Activated CD4-positive, alpha-beta memory T cell treated with anti-CD3 and anti-CD28 coated beads, Interleukin-2, amount 10 ng/mL, durations not matched to agents 7 days and 5 days (primary cell): ENCODE data around the gene KRT6B. TPM values are rescaled to one million over a fixed set of nuclear protein-coding genes. Genes with fewer than 3 reads are reported as not detected.
"Not testable (repeated sequence)": the region's sequence is repeated elsewhere in the genome, so short reads cannot be mapped to it uniquely, and the experiment has no call there.

ENCODE experiments used
- CTCF ChIA-PET: fragments of 350-600 bp; sonication (Branson Sonifier 250); formaldehyde crosslinking; loops from one replicate; lab custom pipeline; 2021; ENCODE audit warnings: antibody characterized with exemption, inconsistent platforms; lab: Charles Lee
- POLR2A ChIA-PET: fragments of 350-600 bp; sonication (Branson Sonifier 250); formaldehyde crosslinking; loops from one replicate; lab custom pipeline; 2021; ENCODE audit warnings: antibody characterized with exemption; lab: Charles Lee
- DNase-seq: peaks from one replicate; pipeline ENCODE4 v3.0.0-alpha.2; 2020
- H3K27ac Mint-ChIP-seq: one replicate; pipeline ENCODE4 v1.8.0; 2021; ENCODE audit warnings: mild to moderate bottlenecking, mixed read lengths
- H3K27me3 Mint-ChIP-seq: one replicate; pipeline ENCODE4 v1.8.0; 2021; ENCODE audit warnings: mixed read lengths
- H3K36me3 Mint-ChIP-seq: one replicate; pipeline ENCODE4 v1.8.0; 2021; ENCODE audit warnings: low read depth, mixed read lengths
- H3K4me1 Mint-ChIP-seq: one replicate; pipeline ENCODE4 v1.8.0; 2021; ENCODE audit warnings: mixed read lengths
- H3K4me3 Mint-ChIP-seq: one replicate; pipeline ENCODE4 v1.8.0; 2021; ENCODE audit warnings: mild to moderate bottlenecking, mixed read lengths
- H3K9me3 Mint-ChIP-seq: one replicate; pipeline ENCODE4 v1.8.0; 2021; ENCODE audit warnings: mixed read lengths
- total RNA-seq, 2 experiments: library from RNA; stranded (reverse); gene quantifications; one replicate each; pipeline ENCODE4 v1.2.3, GENCODE V29; 2021

Gene KRT6B
- total RNA-seq, 2 experiments from 2014 or later = not detected

DNA sequence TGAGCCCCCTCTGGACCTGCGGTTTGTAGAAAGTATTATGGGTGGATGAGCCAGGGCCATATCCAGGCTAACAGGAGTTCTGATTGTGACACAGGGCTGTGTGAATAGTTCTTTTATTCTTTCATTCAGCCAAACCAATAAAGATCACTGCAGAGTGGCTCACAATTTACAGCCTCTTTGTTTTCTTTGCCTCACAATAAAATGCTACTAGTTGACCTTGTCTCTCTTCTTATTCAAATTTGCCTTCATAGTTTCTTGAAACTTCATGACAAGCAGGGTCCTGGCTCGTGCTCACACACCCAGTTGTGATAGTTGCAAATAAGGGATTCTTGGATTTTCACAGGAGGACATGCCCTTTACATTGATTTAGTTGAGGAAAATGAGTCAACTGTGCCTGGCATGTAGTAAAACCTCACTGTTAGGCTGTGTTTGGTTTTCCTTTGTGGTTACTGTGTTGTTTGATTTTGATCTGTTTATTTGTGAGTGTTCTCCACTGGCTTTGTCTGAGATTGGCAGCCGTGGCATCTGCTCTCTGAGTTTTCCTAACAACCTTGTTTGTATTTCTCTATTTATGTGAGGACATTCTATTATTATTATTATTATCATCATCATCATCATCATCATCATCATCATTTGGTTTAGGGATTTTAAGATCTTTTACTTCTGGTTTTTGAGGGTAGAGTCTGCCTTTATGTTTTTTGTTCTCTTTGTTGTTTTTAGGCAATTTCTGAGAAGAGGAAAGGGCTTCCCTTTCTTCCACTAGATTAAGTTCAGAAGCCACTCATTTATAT is 2.7 kb upstream of the KRT6B start:
- CTCF ChIA-PET = no interaction called here
- Mint-ChIP-seq H3K27ac (no peak overlapping the region), H3K9me3 (no peaks in the 10 kb centered on the region), H3K27me3 (peaks cover 23% of the 10 kb centered on the region), H3K4me3 (no peak overlapping the region), H3K4me1 (peaks cover 10% of the 10 kb centered on the region), H3K36me3 (no peaks in the 10 kb centered on the region)
- DNase-seq = no peak
- POLR2A ChIA-PET = no interaction called here

DNA sequence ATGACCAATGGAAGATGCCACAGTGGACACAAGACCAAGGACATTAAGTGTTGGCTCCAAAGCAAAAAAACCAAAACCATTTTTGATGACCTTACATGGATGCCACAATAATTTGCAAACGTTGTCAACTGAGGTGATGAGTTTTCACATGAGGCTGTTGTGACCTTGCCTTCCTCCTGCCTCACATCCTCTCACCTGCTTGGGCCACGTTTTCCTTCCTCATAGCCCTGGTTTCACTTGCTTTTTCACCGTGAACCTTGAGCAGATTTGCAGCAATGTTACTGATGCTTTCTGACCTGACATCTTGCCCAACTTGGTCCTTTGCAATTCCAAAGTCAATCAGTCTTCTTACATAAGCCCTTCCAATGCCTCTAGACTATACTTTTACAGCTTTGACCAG is 3.7 kb downstream of the KRT6B start:
- POLR2A ChIA-PET = no interaction called here
- no peak for DNase-seq
- H3K27ac Mint-ChIP-seq = no peak overlapping the region
- peaks cover 2% of the 10 kb centered on the region for H3K4me1 Mint-ChIP-seq
- H3K27me3 Mint-ChIP-seq = peaks cover 17% of the 10 kb centered on the region
- H3K36me3 Mint-ChIP-seq = no peaks in the 10 kb centered on the region
- H3K4me3 Mint-ChIP-seq = no peak overlapping the region
- no peaks in the 10 kb centered on the region for H3K9me3 Mint-ChIP-seq
- CTCF ChIA-PET = no interaction called here

DNA sequence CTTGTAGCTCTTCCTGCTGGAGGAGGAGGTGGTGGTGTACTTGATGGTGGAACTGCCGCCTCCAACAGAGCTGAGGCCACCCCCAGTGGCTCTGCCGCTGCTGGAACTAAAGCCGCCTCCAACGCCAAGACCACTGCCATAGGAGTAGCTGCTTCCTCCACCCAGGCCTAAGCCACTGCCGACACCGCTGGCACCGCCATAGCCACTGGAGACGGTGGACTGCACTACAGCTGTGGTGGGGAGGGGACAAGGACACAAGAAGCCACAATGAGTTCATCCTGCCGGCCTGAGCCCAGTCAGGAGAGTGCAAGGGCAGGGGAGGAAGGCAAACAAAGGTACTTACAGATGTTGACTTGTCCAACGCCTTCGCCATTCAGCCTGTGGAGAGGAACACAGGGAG is 4.8 kb downstream of the KRT6B start:
- H3K4me3 Mint-ChIP-seq, H3K36me3 Mint-ChIP-seq, H3K9me3 Mint-ChIP-seq, H3K27ac Mint-ChIP-seq, CTCF ChIA-PET, H3K4me1 Mint-ChIP-seq, DNase-seq, POLR2A ChIA-PET: not testable (repeated sequence)
- H3K27me3 Mint-ChIP-seq = peaks cover 26% of the 10 kb centered on the region

DNA sequence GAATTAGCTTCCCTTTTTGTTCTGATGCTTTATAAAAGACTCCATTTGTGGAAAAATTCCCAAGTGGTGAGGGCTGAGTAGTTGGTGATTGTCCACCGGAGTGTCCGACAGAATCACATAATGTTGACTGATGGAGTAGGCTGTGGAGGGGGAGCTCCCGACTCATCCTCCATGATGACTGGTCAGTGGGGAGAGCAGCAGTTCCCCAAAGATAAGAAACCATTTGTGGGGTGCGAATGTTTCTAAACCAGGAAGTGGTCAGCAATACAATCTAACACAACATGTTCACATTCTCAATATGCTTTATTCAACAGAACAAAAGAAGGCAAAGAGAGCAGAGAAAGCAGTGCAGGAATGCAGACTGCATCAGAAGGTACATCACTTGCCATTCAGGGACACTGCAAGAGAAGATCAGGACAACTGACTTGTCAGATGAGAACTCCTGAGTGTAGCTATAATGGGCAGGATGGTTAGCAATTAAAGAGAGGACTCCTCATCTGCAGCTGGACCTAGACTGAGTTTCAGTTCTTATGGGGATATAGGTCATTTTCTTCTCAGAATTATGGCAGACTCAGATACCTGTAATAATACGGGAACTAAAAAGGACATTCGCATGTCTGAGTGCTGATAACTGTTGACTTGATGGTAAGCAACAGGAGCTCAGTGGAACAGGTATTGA is 5.4 kb downstream of the KRT6B start:
- peaks cover 30% of the 10 kb centered on the region for H3K27me3 Mint-ChIP-seq
- H3K27ac Mint-ChIP-seq = no peak overlapping the region
- peaks cover 2% of the 10 kb centered on the region for H3K4me1 Mint-ChIP-seq
- H3K36me3 Mint-ChIP-seq = no peaks in the 10 kb centered on the region
- H3K4me3 Mint-ChIP-seq = no peak overlapping the region
- CTCF ChIA-PET = no interaction called here
- DNase-seq = no peak
- POLR2A ChIA-PET = no interaction called here
- no peaks in the 10 kb centered on the region for H3K9me3 Mint-ChIP-seq

DNA sequence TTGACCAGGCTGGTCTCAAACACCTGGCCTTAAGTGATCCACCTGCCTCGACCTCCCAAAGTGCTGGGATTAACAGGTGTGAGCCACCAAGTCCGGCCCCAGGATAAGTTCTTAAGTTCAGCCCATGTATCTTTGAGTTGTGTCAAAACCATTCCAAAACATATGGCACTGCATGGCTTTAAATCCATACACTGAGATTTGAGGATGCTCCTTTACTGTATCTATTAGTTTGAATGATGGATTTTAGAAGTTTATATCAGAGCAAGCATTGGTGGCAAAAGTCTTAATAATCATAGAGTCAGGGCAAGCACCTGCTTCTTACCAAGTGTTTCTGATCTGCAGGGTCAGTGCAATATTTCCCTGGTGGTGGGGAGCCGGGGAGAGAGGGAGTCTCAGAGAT is 6.1 kb downstream of the KRT6B start:
- H3K27me3 Mint-ChIP-seq = peaks cover 36% of the 10 kb centered on the region
- no peak for DNase-seq

DNA sequence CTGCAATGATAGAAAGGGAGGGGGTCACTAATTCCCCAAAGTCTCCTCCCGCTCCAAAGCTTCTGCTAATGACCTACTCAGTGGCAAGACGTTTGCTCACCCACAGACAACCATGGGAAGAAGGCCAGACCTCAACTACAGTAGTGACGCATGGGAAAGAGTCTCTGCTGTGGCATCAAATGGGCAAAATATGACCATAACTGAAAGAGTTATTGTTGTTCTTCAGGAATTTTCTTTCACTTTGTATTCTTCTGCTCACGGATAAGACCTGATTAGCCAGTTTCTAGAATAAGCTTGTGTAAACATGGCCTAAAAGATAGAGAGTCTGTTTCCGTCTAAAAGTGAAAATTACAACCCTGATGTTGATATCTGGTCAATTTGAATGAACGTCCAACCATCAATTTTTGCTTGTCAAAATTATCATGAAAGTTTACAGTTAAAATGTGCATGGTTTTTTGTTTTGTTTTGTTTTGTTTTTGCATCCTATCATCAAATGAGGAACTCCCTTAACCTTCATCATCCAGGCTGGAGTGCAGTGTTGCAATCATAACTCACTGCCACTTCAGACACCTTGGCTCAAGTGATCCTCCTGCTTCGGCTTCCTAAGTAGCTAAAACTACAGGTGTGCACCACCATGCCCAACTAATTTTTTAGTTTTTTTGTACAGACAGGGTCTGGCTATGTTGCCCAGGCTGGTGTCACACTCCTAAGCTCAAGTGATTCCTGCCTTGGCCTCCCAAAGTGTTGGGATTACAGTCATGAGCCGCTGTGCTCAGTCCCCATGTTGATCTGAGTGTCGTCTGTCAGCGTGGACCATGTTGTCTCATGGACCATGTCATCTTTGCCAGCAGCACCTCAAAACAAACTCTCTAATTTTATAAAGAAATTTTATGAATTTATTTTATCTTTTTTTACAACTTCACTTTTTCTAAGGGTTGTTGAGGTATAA is 7.0 kb downstream of the KRT6B start:
- Mint-ChIP-seq H3K9me3 (no peaks in the 10 kb centered on the region), H3K4me1 (peaks cover 2% of the 10 kb centered on the region), H3K36me3 (no peaks in the 10 kb centered on the region), H3K27ac (no peak overlapping the region), H3K27me3 (peaks cover 36% of the 10 kb centered on the region), H3K4me3 (no peak overlapping the region)
- CTCF ChIA-PET = no interaction called here
- POLR2A ChIA-PET = no interaction called here
- DNase-seq = no peak

More for the DNA sequence above, 6.1 kb downstream of the KRT6B start:
- ChIA-PET CTCF (no interaction called here), POLR2A (no interaction called here)
- Mint-ChIP-seq H3K9me3 (no peaks in the 10 kb centered on the region), H3K4me1 (peaks cover 2% of the 10 kb centered on the region), H3K27ac (no peak overlapping the region), H3K36me3 (no peaks in the 10 kb centered on the region), H3K4me3 (no peak overlapping the region)

DNA sequence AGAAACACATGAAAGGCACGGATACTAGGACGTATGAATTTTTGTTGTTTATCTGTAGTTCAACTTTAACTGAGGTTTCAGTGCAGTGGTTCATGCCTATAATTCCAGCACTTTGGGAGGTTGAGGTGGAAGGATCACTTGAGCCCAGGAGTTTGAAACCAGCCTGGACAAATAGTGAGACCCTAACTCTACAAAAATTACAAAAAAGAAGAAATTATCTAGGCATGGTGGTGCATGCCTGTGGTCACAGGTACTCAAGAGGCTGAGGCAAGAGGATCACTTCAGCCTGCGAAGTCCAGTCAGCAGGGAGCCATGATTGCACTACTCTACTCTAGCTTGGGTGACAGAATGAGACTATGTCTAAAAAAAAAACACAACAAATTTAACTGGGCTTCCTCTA is 8.0 kb downstream of the KRT6B start:
- no peaks in the 10 kb centered on the region for H3K9me3 Mint-ChIP-seq
- H3K36me3 Mint-ChIP-seq = no peaks in the 10 kb centered on the region
- H3K27me3 Mint-ChIP-seq = peaks cover 36% of the 10 kb centered on the region
- peaks cover 2% of the 10 kb centered on the region for H3K4me1 Mint-ChIP-seq
- no peak for DNase-seq
- POLR2A ChIA-PET = no interaction called here
- CTCF ChIA-PET = no interaction called here
- no peak overlapping the region for H3K27ac Mint-ChIP-seq
- no peak overlapping the region for H3K4me3 Mint-ChIP-seq

DNA sequence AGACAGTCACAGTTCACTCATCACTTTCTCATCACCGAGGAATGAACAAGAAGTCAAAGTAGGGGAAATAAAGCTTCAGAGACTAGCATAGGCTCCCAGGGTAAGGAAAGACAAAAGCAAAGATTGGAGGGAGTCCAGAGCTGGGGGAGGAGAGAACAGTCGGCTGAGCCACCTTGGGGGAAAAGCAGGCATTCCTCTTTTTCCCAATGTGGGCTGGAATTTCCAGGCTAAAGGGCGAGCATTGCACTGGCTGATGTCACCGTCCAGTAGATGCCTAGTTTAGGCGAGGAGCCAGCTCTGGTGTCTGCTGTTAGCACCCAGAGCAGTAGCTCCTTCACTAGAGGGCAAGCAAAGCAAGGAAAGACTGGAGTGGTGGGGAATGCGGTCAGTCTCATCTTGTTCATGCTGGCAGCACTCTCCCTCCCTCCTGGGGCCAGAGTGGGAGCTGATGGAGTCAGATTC is 9.3 kb downstream of the KRT6B start:
- H3K36me3 Mint-ChIP-seq = no peaks in the 10 kb centered on the region
- no peak for DNase-seq
- no peak overlapping the region for H3K27ac Mint-ChIP-seq
- H3K9me3 Mint-ChIP-seq = no peaks in the 10 kb centered on the region
- peaks cover 2% of the 10 kb centered on the region for H3K4me1 Mint-ChIP-seq
- H3K27me3 Mint-ChIP-seq = peaks cover 36% of the 10 kb centered on the region
- ChIA-PET CTCF (no interaction called here), POLR2A (no interaction called here)
- H3K4me3 Mint-ChIP-seq = no peak overlapping the region

DNA sequence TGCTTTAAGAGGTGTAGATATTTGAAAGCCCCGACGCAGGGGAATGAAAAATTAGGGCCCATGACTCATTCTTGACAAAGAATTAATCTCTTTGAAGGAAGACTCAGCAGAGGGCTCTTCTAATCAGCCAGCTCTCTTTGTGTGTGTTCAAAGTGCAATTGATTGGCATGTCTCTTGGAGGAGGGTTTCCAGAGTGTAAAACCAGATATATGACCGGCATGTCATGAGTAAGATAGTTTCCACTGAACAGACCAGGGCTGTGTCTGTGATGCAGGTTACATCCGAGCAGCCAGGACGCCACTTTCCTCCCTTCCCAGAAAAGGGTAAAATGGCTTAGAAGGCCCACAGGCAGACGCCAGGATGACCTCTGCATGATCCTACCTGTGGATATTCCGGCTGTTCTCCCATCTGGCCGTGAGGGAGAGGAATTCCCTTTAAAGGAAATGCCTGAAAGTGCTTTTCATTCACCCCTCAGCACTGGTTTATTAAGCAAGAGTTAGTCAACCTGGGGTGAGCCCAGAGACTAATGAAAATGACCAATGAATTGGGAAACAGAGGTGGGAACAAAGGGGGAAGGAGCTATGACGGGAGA is 10.5 kb downstream of the KRT6B start:
- DNase-seq = no peak
- Mint-ChIP-seq H3K4me3 (no peak overlapping the region), H3K4me1 (peaks cover under 1% of the 10 kb centered on the region), H3K27ac (no peak overlapping the region), H3K9me3 (no peaks in the 10 kb centered on the region), H3K27me3 (peaks cover 39% of the 10 kb centered on the region), H3K36me3 (no peaks in the 10 kb centered on the region)
- ChIA-PET POLR2A (no interaction called here), CTCF (no interaction called here)

DNA sequence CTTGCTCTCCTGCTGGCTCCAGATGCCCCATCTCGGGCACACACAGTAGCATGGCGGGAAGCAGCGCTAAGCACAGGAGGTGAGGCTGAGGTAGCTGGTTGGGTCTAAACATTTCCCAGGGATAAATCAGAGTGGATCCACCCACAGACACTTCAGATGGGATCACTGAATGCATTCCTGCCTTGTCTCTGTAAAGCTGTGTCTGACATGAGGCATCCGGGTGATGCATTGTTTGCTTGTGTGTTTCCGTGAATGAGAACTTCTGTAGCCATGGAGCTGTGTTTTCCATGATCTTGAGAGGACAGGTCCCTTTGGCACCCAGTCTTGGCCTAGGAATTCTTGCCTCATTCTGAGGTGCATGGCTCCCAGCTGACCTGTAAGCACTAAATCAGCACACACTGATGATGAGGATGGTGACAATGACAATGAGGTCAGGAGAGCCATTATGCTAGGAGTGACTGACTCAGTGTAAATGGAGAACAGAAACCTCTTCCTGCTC is 11.1 kb downstream of the KRT6B start:
- no peaks in the 10 kb centered on the region for H3K36me3 Mint-ChIP-seq
- no peaks in the 10 kb centered on the region for H3K9me3 Mint-ChIP-seq
- no peak overlapping the region for H3K27ac Mint-ChIP-seq
- no peak for DNase-seq
- H3K4me3 Mint-ChIP-seq = no peak overlapping the region
- ChIA-PET CTCF (no interaction called here), POLR2A (no interaction called here)
- H3K27me3 Mint-ChIP-seq = peaks cover 36% of the 10 kb centered on the region
- H3K4me1 Mint-ChIP-seq = no peaks in the 10 kb centered on the region

DNA sequence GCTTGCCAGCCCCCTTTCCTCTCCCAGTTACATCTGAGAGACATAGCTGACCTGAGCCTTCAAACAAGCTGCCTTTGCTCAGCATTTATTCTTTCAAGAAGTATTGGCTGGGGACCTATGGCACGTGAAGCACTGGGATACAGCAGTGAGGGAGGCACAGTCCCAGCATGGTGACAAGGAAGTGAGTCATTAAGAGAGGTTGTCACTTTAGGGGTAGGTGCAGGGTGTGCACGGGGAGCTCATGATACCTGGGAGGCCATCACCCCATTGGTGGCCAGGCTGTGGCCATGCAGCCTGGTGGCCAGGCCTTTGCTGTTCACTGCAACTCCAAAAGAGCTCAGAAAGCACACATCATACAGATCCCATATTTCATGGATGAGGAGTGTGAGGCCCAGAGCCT is 12.1 kb downstream of the KRT6B start:
- no peaks in the 10 kb centered on the region for H3K9me3 Mint-ChIP-seq
- H3K4me1 Mint-ChIP-seq = no peaks in the 10 kb centered on the region
- POLR2A ChIA-PET = no interaction called here
- CTCF ChIA-PET = no interaction called here
- DNase-seq = no peak
- H3K36me3 Mint-ChIP-seq = no peaks in the 10 kb centered on the region
- no peak overlapping the region for H3K4me3 Mint-ChIP-seq
- no peak overlapping the region for H3K27ac Mint-ChIP-seq
- peaks cover 41% of the 10 kb centered on the region for H3K27me3 Mint-ChIP-seq

DNA sequence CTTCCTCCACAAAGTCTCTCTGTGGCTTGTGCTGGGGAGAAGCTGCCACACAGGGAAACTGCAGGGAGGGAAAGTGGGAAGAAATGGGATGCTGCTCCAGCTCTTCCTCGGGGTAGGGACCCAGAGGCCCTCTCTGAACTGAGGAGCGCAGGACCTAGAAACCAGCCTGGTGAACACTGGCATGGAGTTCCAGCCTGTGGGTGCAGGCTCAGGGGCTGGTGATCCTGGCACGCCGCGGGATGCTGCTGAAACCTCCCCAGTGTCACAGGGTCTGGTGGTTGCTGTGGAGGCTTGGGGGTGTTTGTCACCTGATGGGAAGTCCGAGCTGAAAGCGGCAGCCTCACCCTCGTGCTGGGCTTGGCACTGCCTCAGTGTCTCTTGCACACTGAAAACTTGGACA is 12.5 kb downstream of the KRT6B start:
- no peak for DNase-seq
- Mint-ChIP-seq H3K4me3 (no peak overlapping the region), H3K27me3 (peaks cover 42% of the 10 kb centered on the region), H3K36me3 (no peaks in the 10 kb centered on the region), H3K9me3 (no peaks in the 10 kb centered on the region), H3K4me1 (no peaks in the 10 kb centered on the region), H3K27ac (no peak overlapping the region)
- POLR2A ChIA-PET = no interaction called here
- CTCF ChIA-PET = no interaction called here
